GM12878 (cell line): Measurements from ENCODE around the gene SLAMF8. TPM values are rescaled to one million over a fixed set of nuclear protein-coding genes. Genes with fewer than 3 reads are reported as not detected.

Experiments
- ATAC-seq: fragments of 200-7000 bp; cut with Tn5 transposase; 3 replicates; pipeline ENCODE4 v1.9.1; 2020; ENCODE audit warnings: mild to moderate bottlenecking, moderate library complexity
- BruUV-seq: library from RNA; stranded (reverse); fragments of 400-500 nt; replicated peaks from 2 replicates; lab custom pipeline; 2021; lab: Mats Ljungman, UMichigan
- CTCF ChIA-PET: fragments of 300-600 bp; sonication (Branson Sonifier 250); formaldehyde crosslinking; extraction: SDS; loops from one replicate; lab custom pipeline; 2021; ENCODE audit warnings: inconsistent platforms; lab: Yijun Ruan, JAX
- POLR2A ChIA-PET: fragments of 350-600 bp; formaldehyde crosslinking; extraction: SDS; loops from one replicate; lab custom pipeline; 2021; ENCODE audit warnings: inconsistent platforms; lab: Charles Lee
- RAD21 ChIA-PET: fragments of 300-600 bp; sonication (Branson Sonifier 250); formaldehyde crosslinking; loops from one replicate; lab custom pipeline; 2023; ENCODE audit warnings: antibody characterized with exemption; ENCODE audit not compliant: unreplicated experiment; lab: Charles Lee
- SMC1A ChIA-PET: fragments of 300-600 bp; sonication (Branson Sonifier 250); formaldehyde crosslinking; loops from one replicate; lab custom pipeline; 2023; ENCODE audit not compliant: unreplicated experiment, uncharacterized antibody; lab: Charles Lee
- DNase-seq: peaks from one replicate; pipeline ENCODE4 v3.0.0-alpha.2; 2011; ENCODE audit warnings: low read depth, low spot score
- FAIRE-seq: peaks from 3 replicates; lab custom pipeline; 2011; peaks lifted over from hg19 to GRCh38; lab: Jason Lieb, UNC
- H2AFZ ChIP-seq: 2 replicates; pipeline ENCODE4 v1.6.0; 2011; ENCODE audit warnings: low read depth, low read length, control low read depth; ENCODE audit not compliant: control insufficient read depth
- H3K27ac ChIP-seq: 2 replicates; pipeline ENCODE4 v1.5.1; 2011; ENCODE audit warnings: control low read depth; ENCODE audit not compliant: control insufficient read depth, insufficient read depth
- H3K27me3 ChIP-seq, 2 experiments: replicated peaks in 1 of 2; 2 replicates each; pipeline versions ENCODE4 v1.6.0 to v1.6.1; 2011; ENCODE audit warnings: low read length in 1 of 2; ENCODE audit not compliant: control insufficient read depth in 2 of 2, insufficient read depth in 2 of 2
- H3K36me3 ChIP-seq, 2 experiments: 2 replicates each; pipeline ENCODE4 v1.5.1; 2011; ENCODE audit warnings: low read length in 1 of 2; ENCODE audit not compliant: control insufficient read depth in 2 of 2, insufficient read depth in 2 of 2
- H3K4me1 ChIP-seq: 2 replicates; pipeline ENCODE4 v1.6.1; 2011; ENCODE audit warnings: mild to moderate bottlenecking, low read length, moderate library complexity, mixed read lengths; ENCODE audit not compliant: control insufficient read depth, insufficient read depth
- H3K4me2 ChIP-seq: 2 replicates; pipeline ENCODE4 v1.6.0; 2011; ENCODE audit warnings: control low read depth; ENCODE audit not compliant: control insufficient read depth, insufficient read depth
- H3K4me3 ChIP-seq: fragments of 200-600 bp; sonication (generic); 2 replicates; pipeline ENCODE4 v1.5.1; 2016
- H3K79me2 ChIP-seq: 2 replicates; pipeline ENCODE4 v1.6.0; 2011; ENCODE audit warnings: low read length; ENCODE audit not compliant: control insufficient read depth, insufficient read depth
- H3K9ac ChIP-seq: 2 replicates; pipeline ENCODE4 v1.8.0; 2011; ENCODE audit warnings: low read length, control low read depth, mixed read lengths; ENCODE audit not compliant: control insufficient read depth, insufficient read depth
- H3K9me3 ChIP-seq: replicated peaks from 3 replicates; pipeline ENCODE4 v1.5.1; 2011; ENCODE audit warnings: mild to moderate bottlenecking, low read length; ENCODE audit not compliant: control insufficient read depth, insufficient read depth
- H4K20me1 ChIP-seq: 2 replicates; pipeline ENCODE4 v1.6.0; 2011; ENCODE audit not compliant: control insufficient read depth, insufficient read depth
- CEBPZ ChIP-seq: fragments of 150-350 bp; IDR thresholded peaks from 2 replicates; pipeline ENCODE4 v1.6.1; 2016; ENCODE audit warnings: low read depth, low read length
- CUX1 ChIP-seq: IDR thresholded peaks from 2 replicates; pipeline ENCODE4 v1.6.1; 2012; ENCODE audit warnings: improper control_type of control experiment, low read depth, low read length; ENCODE audit not compliant: insufficient replicate concordance
- IKZF2 ChIP-seq, 2 experiments: fragments of 450-650 bp; IDR thresholded peaks; 2 replicates each; pipeline ENCODE4 v1.6.1; 2017; ENCODE audit warnings: mild to moderate bottlenecking in 2 of 2, moderate library complexity in 2 of 2
- IRF5 ChIP-seq: fragments of 450-650 bp; IDR thresholded peaks from 2 replicates; pipeline ENCODE4 v1.6.1; 2017; ENCODE audit warnings: borderline replicate concordance
- KDM1A ChIP-seq: fragments of 200-600 bp; sonication (generic); IDR thresholded peaks from 2 replicates; pipeline ENCODE4 v1.6.1; 2016; ENCODE audit warnings: borderline replicate concordance
- NFXL1 ChIP-seq: fragments of 450-650 bp; IDR thresholded peaks from 2 replicates; pipeline ENCODE4 v1.6.1; 2017; ENCODE audit warnings: antibody characterized with exemption, mild to moderate bottlenecking, borderline replicate concordance
- NR2C1 ChIP-seq: fragments of 450-650 bp; IDR thresholded peaks from 2 replicates; pipeline ENCODE4 v1.6.1; 2017; ENCODE audit warnings: antibody characterized with exemption, mild to moderate bottlenecking, moderate library complexity
- NR2F1 ChIP-seq: fragments of 450-650 bp; conservative IDR thresholded peaks from 2 replicates; pipeline ENCODE4 v1.6.1; 2017; ENCODE audit warnings: mild to moderate bottlenecking
- RB1 ChIP-seq: fragments of 450-650 bp; formaldehyde crosslinking; IDR thresholded peaks from 2 replicates; pipeline ENCODE4 v1.6.1; 2017; ENCODE audit warnings: mild to moderate bottlenecking, borderline replicate concordance
- SKIL ChIP-seq: fragments of 450-650 bp; IDR thresholded peaks from 2 replicates; pipeline ENCODE4 v1.6.1; 2017; ENCODE audit warnings: mild to moderate bottlenecking, low read depth, inconsistent platforms; ENCODE audit not compliant: poor library complexity, severe bottlenecking
- SUPT20H ChIP-seq: IDR thresholded peaks from 2 replicates; pipeline ENCODE4 v1.6.1; 2011; ENCODE audit warnings: low read depth, mild to moderate bottlenecking, low read length, moderate library complexity, borderline replicate concordance; ENCODE audit not compliant: control insufficient read depth
- ZNF217 ChIP-seq: fragments of 450-650 bp; IDR thresholded peaks from 2 replicates; pipeline ENCODE4 v1.6.1; 2017; ENCODE audit warnings: antibody characterized with exemption, mild to moderate bottlenecking
- WGBS: methylation state at CpG from one replicate; pipeline ENCODE4 v1.1.6; 2016; ENCODE audit warnings: low lambda C conversion rate; ENCODE audit not compliant: insufficient replicate concordance, insufficient coverage; ENCODE audit errors: missing lambda C conversion rate; 5-methylcytosine and 5-hydroxymethylcytosine counted together
- in situ Hi-C: fragments of 300-500 bp; cut with MboI; formaldehyde crosslinking; loops from 9 replicates; pipeline ENCODE4 v1.14.3; 2018; ENCODE audit warnings: mixed read lengths
- intact Hi-C: fragments of 100-400 bp; cut with micrococcal nuclease; formaldehyde crosslinking; loops from one replicate; pipeline ENCODE4 v1.14.2; 2022; ENCODE audit not compliant: unreplicated experiment
- polyA plus RNA-seq, 11 experiments: library from polyadenylated mRNA; depleted of rRNA in 4 of 11; unstranded in 6 of 11; stranded (reverse) in 5 of 11; fragments of >200 nt; fragmentation: Nextera tagmentation in 4 of 11; fragmentation: Illumina TruSeq in 1 of 11; extraction: Ambion mirVana in 4 of 11; extraction: Trizol in 1 of 11; gene quantifications; 1 replicate in 1 of 11; 2 replicates in 10 of 11; pipeline versions ENCODE4 v1.2.1 to v1.2.3, GENCODE V29; 2011 to 2016; ENCODE audit warnings: inconsistent platforms in 2 of 11, missing spikeins in 2 of 11, low read depth in 1 of 11
- total RNA-seq, 4 experiments: library from RNA; depleted of rRNA in 3 of 4; stranded (reverse); fragments of >200 nt in 3 of 4; fragmentation: Illumina TruSeq in 1 of 4; extraction: Trizol in 1 of 4; gene quantifications; 2 replicates each; pipeline versions ENCODE4 v1.2.1 to v1.2.3, GENCODE V29; 2013 to 2021

Gene SLAMF8
- total and polyA plus RNA-seq, 10 of the 15 experiments (the other 5 are each of a cell fraction or from before 2014, with no cell fraction given) = 0.04 to 0.69 (median 0.10) TPM; not detected in 3

- Histone ChIP-seq H3K4me2 (no peak overlapping the region), H3K4me1 (no peaks in the 10 kb centered on the region), H3K9me3 (no peaks in the 10 kb centered on the region), H3K4me3 (no peak overlapping the region), H2AFZ (no peak overlapping the region), H3K27ac (no peak overlapping the region), H3K9ac (no peak overlapping the region), H3K79me2 (no peaks in the 10 kb centered on the region), H3K27me3 (peaks cover 2 to 12% of the 10 kb centered on the region in 2 experiments; a peak in 3 of 4 replicates), H3K36me3 (no peaks in the 10 kb centered on the region), H4K20me1 (no peaks in the 10 kb centered on the region)
- intact Hi-C loops (no loop called here), in situ Hi-C loops (no loop called here)
- no TSS peak for BruUV-seq
- WGBS = 58% methylated on average over 4 of the region's 4 CpGs
- DNase-seq = no peak
- ATAC-seq = no peak
- ChIA-PET RAD21 (no interaction called here), SMC1A (interaction anchor here (1.4 kb wide), 1 partner anchor 48 kb away, joined by 3 read pairs; no protein-coding TSS in a partner anchor), CTCF (no interaction called here), POLR2A (no interaction called here)
- FAIRE-seq = no peak
- no peak for TF ChIP-seq IRF5
- no peak for TF ChIP-seq SKIL
- no peak for TF ChIP-seq ZNF217
- TF ChIP-seq NFXL1 = no peak
- TF ChIP-seq NR2C1 = no peak
- TF ChIP-seq SUPT20H = no peak
- no peak for TF ChIP-seq IKZF2 (IDR thresholded peaks at IDR 0.05)
- no peak for TF ChIP-seq CEBPZ
- TF ChIP-seq KDM1A = no peak
- TF ChIP-seq RB1 = no peak
- no peak for TF ChIP-seq NR2F1
- TF ChIP-seq CUX1 = no peak
Measured at GRCh38 chr1:159847231-159847630, 20.6 kb downstream of the SLAMF8 start.
